ENCODE measurements around the gene PDE4D.

Gene PDE4D

GRCh38 chr5:59772206-59772605 is 121.3 kb downstream of the PDE4D start:
- no peak for TF ChIP-seq SIN3A (IDR thresholded peaks at IDR 0.05; ENCODE audit: borderline replicate concordance, insufficient read depth, low read length)
- no peak for TF ChIP-seq FOXP2 (optimal IDR thresholded peaks at IDR 0.05; ENCODE audit: borderline replicate concordance, extremely low read depth, extremely low read length, insufficient read depth)
- no peak for TF ChIP-seq POLR2AphosphoS5 (IDR thresholded peaks at IDR 0.05; ENCODE audit: low read depth, low read length)
- TF ChIP-seq, protein P1, sequence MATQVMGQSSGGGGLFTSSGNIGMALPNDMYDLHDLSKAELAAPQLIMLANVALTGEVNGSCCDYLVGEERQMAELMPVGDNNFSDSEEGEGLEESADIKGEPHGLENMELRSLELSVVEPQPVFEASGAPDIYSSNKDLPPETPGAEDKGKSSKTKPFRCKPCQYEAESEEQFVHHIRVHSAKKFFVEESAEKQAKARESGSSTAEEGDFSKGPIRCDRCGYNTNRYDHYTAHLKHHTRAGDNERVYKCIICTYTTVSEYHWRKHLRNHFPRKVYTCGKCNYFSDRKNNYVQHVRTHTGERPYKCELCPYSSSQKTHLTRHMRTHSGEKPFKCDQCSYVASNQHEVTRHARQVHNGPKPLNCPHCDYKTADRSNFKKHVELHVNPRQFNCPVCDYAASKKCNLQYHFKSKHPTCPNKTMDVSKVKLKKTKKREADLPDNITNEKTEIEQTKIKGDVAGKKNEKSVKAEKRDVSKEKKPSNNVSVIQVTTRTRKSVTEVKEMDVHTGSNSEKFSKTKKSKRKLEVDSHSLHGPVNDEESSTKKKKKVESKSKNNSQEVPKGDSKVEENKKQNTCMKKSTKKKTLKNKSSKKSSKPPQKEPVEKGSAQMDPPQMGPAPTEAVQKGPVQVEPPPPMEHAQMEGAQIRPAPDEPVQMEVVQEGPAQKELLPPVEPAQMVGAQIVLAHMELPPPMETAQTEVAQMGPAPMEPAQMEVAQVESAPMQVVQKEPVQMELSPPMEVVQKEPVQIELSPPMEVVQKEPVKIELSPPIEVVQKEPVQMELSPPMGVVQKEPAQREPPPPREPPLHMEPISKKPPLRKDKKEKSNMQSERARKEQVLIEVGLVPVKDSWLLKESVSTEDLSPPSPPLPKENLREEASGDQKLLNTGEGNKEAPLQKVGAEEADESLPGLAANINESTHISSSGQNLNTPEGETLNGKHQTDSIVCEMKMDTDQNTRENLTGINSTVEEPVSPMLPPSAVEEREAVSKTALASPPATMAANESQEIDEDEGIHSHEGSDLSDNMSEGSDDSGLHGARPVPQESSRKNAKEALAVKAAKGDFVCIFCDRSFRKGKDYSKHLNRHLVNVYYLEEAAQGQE (IDR thresholded peaks at IDR 0.05; ENCODE audit: insufficient read depth in 1 of 2, low read depth in 2 of 2, low read length in 2 of 2) = no peak
- TF ChIP-seq TAF1 (IDR thresholded peaks at IDR 0.05; ENCODE audit: borderline replicate concordance, insufficient read depth, low read length) = no peak

GRCh38 chr5:59770953-59771352 is 122.6 kb downstream of the PDE4D start:
- no peak for TF ChIP-seq POLR2AphosphoS5 (IDR thresholded peaks at IDR 0.05; ENCODE audit: low read depth, low read length)

DNA sequence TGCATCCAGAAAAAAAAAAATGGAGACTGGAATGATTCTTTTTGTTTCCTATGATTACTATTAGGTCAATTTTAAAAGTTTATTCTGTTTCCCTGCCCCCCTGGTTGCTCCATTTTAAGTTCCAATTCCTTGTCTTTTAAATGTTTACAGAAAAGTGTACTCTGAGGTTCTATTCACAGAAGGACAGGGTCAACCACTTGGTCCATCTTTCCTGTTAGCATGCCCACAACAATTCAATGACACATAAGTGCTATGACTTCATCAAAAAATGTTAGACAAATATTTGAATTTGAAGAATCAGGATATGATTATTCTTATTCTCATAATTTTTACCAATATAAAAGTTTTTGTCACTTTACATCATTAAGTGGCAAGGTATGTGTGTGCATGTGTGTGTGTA is 123.7 kb downstream of the PDE4D start:
- TF ChIP-seq TAF1 (IDR thresholded peaks at IDR 0.05; ENCODE audit: borderline replicate concordance, insufficient read depth, low read length) (no peak), FOXP2 (optimal IDR thresholded peaks at IDR 0.05; ENCODE audit: borderline replicate concordance, extremely low read depth, extremely low read length, insufficient read depth) (no peak), POLR2AphosphoS5 (IDR thresholded peaks at IDR 0.05; ENCODE audit: low read depth, low read length) (no peak), SIN3A (IDR thresholded peaks at IDR 0.05; ENCODE audit: borderline replicate concordance, insufficient read depth, low read length) (no peak)
- TF ChIP-seq, protein P1 (IDR thresholded peaks at IDR 0.05; ENCODE audit: insufficient read depth in 1 of 2, low read depth in 2 of 2, low read length in 2 of 2) = no peak

- TF ChIP-seq SIN3A (IDR thresholded peaks at IDR 0.05; ENCODE audit: borderline replicate concordance, insufficient read depth, low read length) (no peak), FOXP2 (optimal IDR thresholded peaks at IDR 0.05; ENCODE audit: borderline replicate concordance, extremely low read depth, extremely low read length, insufficient read depth) (no peak), POLR2AphosphoS5 (IDR thresholded peaks at IDR 0.05; ENCODE audit: low read depth, low read length) (no peak), TAF1 (IDR thresholded peaks at IDR 0.05; ENCODE audit: borderline replicate concordance, insufficient read depth, low read length) (no peak)
- TF ChIP-seq, protein P1 (IDR thresholded peaks at IDR 0.05; ENCODE audit: insufficient read depth in 1 of 2, low read depth in 2 of 2, low read length in 2 of 2) = no peak
These were observed 124.5 kb downstream of the PDE4D start for GRCh38 chr5:59769041-59769360.

- TF ChIP-seq POLR2AphosphoS5 (IDR thresholded peaks at IDR 0.05; ENCODE audit: low read depth, low read length) = peak; percentile 53; the same call in 1 of the 2 replicates
- no peak; the same call in 1 of the 2 replicates for TF ChIP-seq TAF1 (IDR thresholded peaks at IDR 0.05; ENCODE audit: borderline replicate concordance, insufficient read depth, low read length)
- no peak; the same call in 1 of the 2 replicates for TF ChIP-seq SIN3A (IDR thresholded peaks at IDR 0.05; ENCODE audit: borderline replicate concordance, insufficient read depth, low read length)
- peak; percentile 93 for TF ChIP-seq FOXP2 (optimal IDR thresholded peaks at IDR 0.05; ENCODE audit: borderline replicate concordance, extremely low read depth, extremely low read length, insufficient read depth)
These were observed 125.1 kb downstream of the PDE4D start for GRCh38 chr5:59768152-59769040.

GRCh38 chr5:59767681-59768151 is 125.8 kb downstream of the PDE4D start:
- TF ChIP-seq FOXP2 (optimal IDR thresholded peaks at IDR 0.05; ENCODE audit: borderline replicate concordance, extremely low read depth, extremely low read length, insufficient read depth) (no peak), TAF1 (IDR thresholded peaks at IDR 0.05; ENCODE audit: borderline replicate concordance, insufficient read depth, low read length) (no peak), POLR2AphosphoS5 (IDR thresholded peaks at IDR 0.05; ENCODE audit: low read depth, low read length) (no peak), SIN3A (IDR thresholded peaks at IDR 0.05; ENCODE audit: borderline replicate concordance, insufficient read depth, low read length) (no peak)
- TF ChIP-seq, protein P1 (IDR thresholded peaks at IDR 0.05; ENCODE audit: insufficient read depth in 1 of 2, low read depth in 2 of 2, low read length in 2 of 2) = no peak
